Measurements from ENCODE around the gene BTG2. TPM values are rescaled to one million over a fixed set of nuclear protein-coding genes. Genes with fewer than 3 reads are reported as not detected.

Gene BTG2, protein sequence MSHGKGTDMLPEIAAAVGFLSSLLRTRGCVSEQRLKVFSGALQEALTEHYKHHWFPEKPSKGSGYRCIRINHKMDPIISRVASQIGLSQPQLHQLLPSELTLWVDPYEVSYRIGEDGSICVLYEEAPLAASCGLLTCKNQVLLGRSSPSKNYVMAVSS
- total RNA-seq = 5.5 and 7.1 TPM in 2 replicates

DNA sequence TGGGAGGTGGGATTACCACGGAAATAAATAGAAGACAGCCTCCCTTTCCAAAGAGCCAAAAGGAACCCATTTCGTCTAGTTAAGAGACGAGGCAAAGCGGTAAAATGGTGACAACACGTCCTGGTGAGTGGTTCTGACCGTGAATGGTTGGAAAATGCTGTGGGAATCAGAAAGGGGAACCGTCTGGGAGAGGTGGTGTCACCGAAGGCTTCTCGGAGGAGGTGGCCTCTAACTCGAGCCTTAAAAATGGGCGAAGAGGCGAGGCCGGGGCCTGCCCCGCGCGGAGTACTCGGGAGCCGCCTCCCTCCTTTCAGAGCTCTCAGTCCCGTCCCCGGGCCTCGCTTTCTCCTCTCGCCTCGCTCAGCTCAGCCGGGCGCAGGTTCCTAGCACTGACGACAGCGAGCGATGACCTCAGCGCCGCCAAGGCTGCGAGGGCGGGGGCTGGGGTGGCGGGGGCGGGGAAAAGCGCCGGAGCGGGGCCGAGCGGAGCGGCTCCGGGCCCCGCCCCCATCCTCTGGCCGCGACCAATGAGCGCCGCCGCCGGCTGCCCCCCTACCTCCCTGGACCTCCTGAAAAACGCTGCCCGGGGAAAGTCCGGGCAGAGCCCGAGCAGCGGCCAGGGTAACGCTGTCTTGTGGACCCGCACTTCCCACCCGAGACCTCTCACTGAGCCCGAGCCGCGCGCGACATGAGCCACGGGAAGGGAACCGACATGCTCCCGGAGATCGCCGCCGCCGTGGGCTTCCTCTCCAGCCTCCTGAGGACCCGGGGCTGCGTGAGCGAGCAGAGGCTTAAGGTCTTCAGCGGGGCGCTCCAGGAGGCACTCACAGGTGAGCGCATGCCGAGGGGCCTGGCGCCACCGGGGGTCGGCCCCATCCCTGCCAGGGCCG is at the start of gene BTG2:
Gene BTG2 (plus strand): TSS at position 601 of the 890 bp plus-strand sequence. CDS start 88 bp downstream, at position 689.

DNA sequence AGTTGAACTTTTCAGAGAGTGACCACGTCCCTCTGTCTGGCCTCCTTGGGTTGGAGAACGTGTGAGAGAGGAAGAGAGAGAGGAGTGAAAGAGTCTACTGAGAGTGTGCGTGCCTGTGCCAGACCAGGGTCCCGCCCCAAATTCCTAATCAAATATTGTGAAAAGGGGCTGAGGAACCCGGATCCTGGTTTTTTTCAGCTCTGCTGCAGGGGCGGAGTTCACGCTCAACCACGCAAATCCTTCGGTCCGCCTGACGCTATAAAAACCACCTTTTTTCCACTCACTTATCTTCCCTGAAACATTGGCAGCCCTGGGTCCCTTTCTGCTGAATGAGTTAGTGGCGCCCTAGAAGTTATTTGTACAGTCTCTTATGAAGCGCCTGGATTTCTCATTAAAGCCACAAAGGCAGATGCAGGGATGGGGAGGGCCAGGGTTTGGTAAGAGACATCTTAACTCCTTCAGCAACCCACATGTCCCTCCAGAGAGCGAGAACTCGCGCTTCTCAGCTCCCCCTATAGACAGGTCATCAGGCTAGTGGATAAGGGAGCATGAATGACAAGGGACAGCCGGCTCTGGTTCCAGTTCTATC is 45.8 kb downstream of the BTG2 start, which contains the start of gene FMOD:
Gene FMOD (minus strand): TSS at position 86 of the 589 bp plus-strand sequence. CDS start 2,852 bp downstream, outside the sequence.

Other genes starting within 250 kb of the BTG2 start
- gene MYOG, start 219.5 kb upstream of the BTG2 start, total RNA-seq = under 0.01 TPM in 1 of 2 replicates, not detected in the other
- gene ADORA1, start 177.8 kb upstream of the BTG2 start, total RNA-seq = under 0.01 and 0.45 TPM in 2 replicates
- not detected in 2 replicates for gene MYBPH, start 129.7 kb upstream of the BTG2 start, total RNA-seq
- 0.50 and 0.59 TPM in 2 replicates for gene CHI3L1, start 118.8 kb upstream of the BTG2 start, total RNA-seq
- not detected in 2 replicates for gene CHIT1, start 75.8 kb upstream of the BTG2 start, total RNA-seq
- gene FMOD, start 45.6 kb downstream of the BTG2 start, total RNA-seq = 2.2 TPM in 2 replicates
- under 0.01 TPM in 2 replicates for gene PRELP, start 170.3 kb downstream of the BTG2 start, total RNA-seq
- not detected in 2 replicates for gene OPTC, start 188.6 kb downstream of the BTG2 start, total RNA-seq